ENCODE measurements around the gene MUC22. TPM values are rescaled to one million over a fixed set of nuclear protein-coding genes. Genes with fewer than 3 reads are reported as not detected.
"Not testable (repeated sequence)": the region's sequence is repeated elsewhere in the genome, so short reads cannot be mapped to it uniquely, and the experiment has no call there.

The MUC22 gene
- total and polyA plus RNA-seq, 2 donors from 2014 or later = not detected

DNA sequence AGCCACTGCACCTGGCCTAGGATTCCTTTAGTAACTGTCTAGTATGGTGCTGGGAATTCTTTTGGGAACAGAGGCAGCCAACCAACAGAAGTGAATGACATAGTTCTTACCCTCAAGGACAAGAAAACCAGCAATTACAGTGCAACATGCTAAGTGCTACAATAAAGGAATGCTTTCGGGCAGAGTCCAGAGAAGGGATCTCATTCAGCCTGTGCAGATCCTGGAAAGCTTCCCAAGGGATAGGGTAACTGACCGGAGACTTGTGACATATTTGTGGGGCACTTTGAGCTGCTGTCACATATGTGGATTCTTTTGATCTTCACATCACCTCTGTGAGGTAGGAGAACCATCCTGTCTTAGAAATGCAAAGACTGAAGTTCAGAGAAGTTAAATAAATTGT lies 55.3 kb downstream of the MUC22 start:
- Histone ChIP-seq H3K27ac (ENCODE audit: low read depth in 2 of 2, low read length in 2 of 2) (no peak overlapping the region), H3K27me3 (ENCODE audit: control insufficient read depth, insufficient read depth, low read length) (no peaks in the 10 kb centered on the region), H3K9me3 (ENCODE audit: control insufficient read depth in 2 of 3, insufficient read depth in 1 of 3, low read length in 3 of 3) (no peaks in the 10 kb centered on the region), H3K9ac (ENCODE audit: low read length in 3 of 3) (no peak overlapping the region), H3K4me1 (ENCODE audit: control insufficient read depth in 2 of 3, insufficient read depth in 2 of 3, low read depth in 1 of 3, low read length in 3 of 3) (peaks cover 0 to under 1% (median 0%) of the 10 kb centered on the region in 3 donors), H3K36me3 (ENCODE audit: control insufficient read depth in 2 of 3, insufficient read depth in 3 of 3, low read length in 3 of 3) (no peaks in the 10 kb centered on the region), H3K4me3 (ENCODE audit: low read length in 3 of 3) (no peak overlapping the region)
- FAIRE-seq (no peak), DNase-seq (no peak)
- TF ChIP-seq, protein P1, sequence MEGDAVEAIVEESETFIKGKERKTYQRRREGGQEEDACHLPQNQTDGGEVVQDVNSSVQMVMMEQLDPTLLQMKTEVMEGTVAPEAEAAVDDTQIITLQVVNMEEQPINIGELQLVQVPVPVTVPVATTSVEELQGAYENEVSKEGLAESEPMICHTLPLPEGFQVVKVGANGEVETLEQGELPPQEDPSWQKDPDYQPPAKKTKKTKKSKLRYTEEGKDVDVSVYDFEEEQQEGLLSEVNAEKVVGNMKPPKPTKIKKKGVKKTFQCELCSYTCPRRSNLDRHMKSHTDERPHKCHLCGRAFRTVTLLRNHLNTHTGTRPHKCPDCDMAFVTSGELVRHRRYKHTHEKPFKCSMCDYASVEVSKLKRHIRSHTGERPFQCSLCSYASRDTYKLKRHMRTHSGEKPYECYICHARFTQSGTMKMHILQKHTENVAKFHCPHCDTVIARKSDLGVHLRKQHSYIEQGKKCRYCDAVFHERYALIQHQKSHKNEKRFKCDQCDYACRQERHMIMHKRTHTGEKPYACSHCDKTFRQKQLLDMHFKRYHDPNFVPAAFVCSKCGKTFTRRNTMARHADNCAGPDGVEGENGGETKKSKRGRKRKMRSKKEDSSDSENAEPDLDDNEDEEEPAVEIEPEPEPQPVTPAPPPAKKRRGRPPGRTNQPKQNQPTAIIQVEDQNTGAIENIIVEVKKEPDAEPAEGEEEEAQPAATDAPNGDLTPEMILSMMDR (IDR thresholded peaks at IDR 0.05; ENCODE audit: borderline replicate concordance, extremely low read depth, insufficient read depth) = no peak
- intact Hi-C loops (cut with DNase I) = no loop called here

GRCh38 chr6:31067028-31067427 lies 56.8 kb downstream of the MUC22 start:
- H3K9ac ChIP-seq (ENCODE audit: low read length in 3 of 3); H3K27ac ChIP-seq (ENCODE audit: low read depth in 2 of 2, low read length in 2 of 2); H3K27me3 ChIP-seq (ENCODE audit: control insufficient read depth, insufficient read depth, low read length); H3K4me1 ChIP-seq (ENCODE audit: control insufficient read depth in 2 of 3, insufficient read depth in 2 of 3, low read depth in 1 of 3, low read length in 3 of 3); H3K36me3 ChIP-seq (ENCODE audit: control insufficient read depth in 2 of 3, insufficient read depth in 3 of 3, low read length in 3 of 3); H3K9me3 ChIP-seq (ENCODE audit: control insufficient read depth in 2 of 3, insufficient read depth in 1 of 3, low read length in 3 of 3); FAIRE-seq; DNase-seq; H3K4me3 ChIP-seq (ENCODE audit: low read length in 3 of 3); intact Hi-C loops (cut with DNase I): not testable (repeated sequence)

DNA sequence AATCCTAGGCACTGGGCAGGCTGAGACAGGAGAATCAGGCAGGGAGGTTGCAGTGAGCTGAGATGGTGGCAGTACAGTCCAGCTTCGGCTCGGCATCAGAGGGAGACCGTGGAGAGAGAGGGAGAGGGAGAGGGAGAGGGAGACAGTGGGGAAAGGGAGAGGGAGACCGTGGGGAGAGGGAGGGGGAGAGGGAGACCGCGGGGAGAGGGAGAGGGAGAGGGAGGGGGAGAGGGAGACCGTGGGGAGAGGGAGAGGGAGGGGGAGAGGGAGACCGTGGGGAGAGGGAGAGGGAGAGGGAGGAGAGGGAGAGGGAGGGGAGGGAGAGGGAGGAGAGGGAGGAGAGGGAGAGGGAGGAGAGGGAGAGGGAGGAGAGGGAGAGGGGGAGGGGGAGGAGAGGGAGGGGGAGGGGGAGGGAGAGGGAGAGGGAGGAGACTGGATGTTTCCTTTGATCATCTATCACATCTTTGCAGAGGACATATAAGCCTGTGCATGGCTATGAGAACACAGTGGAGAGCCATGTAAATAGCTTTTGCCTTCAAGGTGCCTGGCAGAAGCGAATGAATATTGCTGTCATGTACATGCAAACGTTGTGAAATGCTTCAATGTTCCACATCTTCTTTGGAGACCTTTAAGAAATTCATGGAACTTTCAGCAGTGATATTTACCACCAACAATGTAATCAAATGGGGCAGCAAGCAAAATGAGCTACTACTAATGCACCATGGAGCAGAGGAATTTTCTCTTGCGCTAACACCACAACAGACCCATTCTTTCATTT lies 57.8 kb downstream of the MUC22 start:
- H3K27me3 ChIP-seq (ENCODE audit: control insufficient read depth, insufficient read depth, low read length); intact Hi-C loops (cut with DNase I); H3K4me3 ChIP-seq (ENCODE audit: low read length in 3 of 3); H3K36me3 ChIP-seq (ENCODE audit: control insufficient read depth in 2 of 3, insufficient read depth in 3 of 3, low read length in 3 of 3); H3K4me1 ChIP-seq (ENCODE audit: control insufficient read depth in 2 of 3, insufficient read depth in 2 of 3, low read depth in 1 of 3, low read length in 3 of 3); DNase-seq; H3K27ac ChIP-seq (ENCODE audit: low read depth in 2 of 2, low read length in 2 of 2); H3K9me3 ChIP-seq (ENCODE audit: control insufficient read depth in 2 of 3, insufficient read depth in 1 of 3, low read length in 3 of 3); FAIRE-seq: not testable (repeated sequence)
- peak overlapping the region in 1 of 3 donors; percentile 0 for H3K9ac ChIP-seq (ENCODE audit: low read length in 3 of 3)

- no peaks in the 10 kb centered on the region for H3K9me3 ChIP-seq (ENCODE audit: control insufficient read depth in 2 of 3, insufficient read depth in 1 of 3, low read length in 3 of 3)
- intact Hi-C loops (cut with DNase I) = no loop called here
- FAIRE-seq = no peak
- no peaks in the 10 kb centered on the region for H3K36me3 ChIP-seq (ENCODE audit: control insufficient read depth in 2 of 3, insufficient read depth in 3 of 3, low read length in 3 of 3)
- H3K27me3 ChIP-seq (ENCODE audit: control insufficient read depth, insufficient read depth, low read length) = no peaks in the 10 kb centered on the region
- TF ChIP-seq, protein P1 (IDR thresholded peaks at IDR 0.05; ENCODE audit: borderline replicate concordance, extremely low read depth, insufficient read depth) = peak; percentile 90
- DNase-seq = peak; percentile 84 to 89 (median 88)
- no peak overlapping the region for H3K4me3 ChIP-seq (ENCODE audit: low read length in 3 of 3)
- H3K4me1 ChIP-seq (ENCODE audit: control insufficient read depth in 2 of 3, insufficient read depth in 2 of 3, low read depth in 1 of 3, low read length in 3 of 3) = peaks cover 0 to 2% (median 0%) of the 10 kb centered on the region in 3 donors
- H3K27ac ChIP-seq (ENCODE audit: low read depth in 2 of 2, low read length in 2 of 2) = no peak overlapping the region
- peak overlapping the region in 1 of 3 donors; percentile 0 for H3K9ac ChIP-seq (ENCODE audit: low read length in 3 of 3)
Observed at GRCh38 chr6:31068669-31069340, 58.5 kb downstream of the MUC22 start.

Measured in kidney (tissue), 14 donors.